MCF 10A (cell line): Measurements from ENCODE around the gene TULP3. TPM values are rescaled to one million over a fixed set of nuclear protein-coding genes. Genes with fewer than 3 reads are reported as not detected.

Source experiments
- BruUV-seq: library from RNA; stranded (reverse); fragments of 400-500 nt; replicated peaks from 2 replicates; lab custom pipeline; 2021; lab: Mats Ljungman, UMichigan
- CTCF ChIA-PET: fragments of 300-600 bp; sonication (Branson Sonifier 250); formaldehyde crosslinking; extraction: SDS; loops from one replicate; lab custom pipeline; 2021; ENCODE audit warnings: antibody characterized with exemption, inconsistent platforms; lab: Yijun Ruan, JAX
- POLR2A ChIA-PET: fragments of 300-600, 350-650 bp; sonication (Branson Sonifier 250); formaldehyde crosslinking; extraction: SDS; loops from one replicate; lab custom pipeline; 2020; ENCODE audit warnings: antibody characterized with exemption, inconsistent platforms; lab: Yijun Ruan, JAX
- DNase-seq: peaks from one replicate; pipeline ENCODE4 v3.0.0-alpha.2; 2018; ENCODE audit not compliant: unreplicated experiment
- H3K27ac Mint-ChIP-seq: one replicate; pipeline ENCODE4 v1.8.0; 2022; ENCODE audit warnings: mild to moderate bottlenecking, low read depth, mixed read lengths; ENCODE audit not compliant: unreplicated experiment
- H3K27me3 Mint-ChIP-seq: one replicate; pipeline ENCODE4 v1.8.0; 2022; ENCODE audit warnings: mixed read lengths; ENCODE audit not compliant: insufficient read depth, unreplicated experiment
- H3K36me3 Mint-ChIP-seq: one replicate; pipeline ENCODE4 v1.8.0; 2022; ENCODE audit warnings: mild to moderate bottlenecking, moderate library complexity, mixed read lengths; ENCODE audit not compliant: insufficient read depth, unreplicated experiment
- H3K4me1 Mint-ChIP-seq: one replicate; pipeline ENCODE4 v1.8.0; 2022; ENCODE audit warnings: mixed read lengths; ENCODE audit not compliant: insufficient read depth, unreplicated experiment
- H3K4me3 Mint-ChIP-seq: one replicate; pipeline ENCODE4 v1.8.0; 2022; ENCODE audit warnings: mild to moderate bottlenecking, moderate library complexity, mixed read lengths; ENCODE audit not compliant: unreplicated experiment
- H3K9me3 Mint-ChIP-seq: one replicate; pipeline ENCODE4 v1.8.0; 2022; ENCODE audit warnings: mixed read lengths; ENCODE audit not compliant: unreplicated experiment
- CTCF ChIP-seq: fragments of 200-600 bp; IDR thresholded peaks from one replicate; pipeline ENCODE4 v1.8.0; 2022; ENCODE audit warnings: antibody characterized with exemption, mild to moderate bottlenecking; ENCODE audit not compliant: unreplicated experiment
- intact Hi-C: fragments of 100-400 bp; cut with micrococcal nuclease; formaldehyde crosslinking; loops from 2 replicates; pipeline ENCODE4 v1.14.1; 2022
- total RNA-seq: library from RNA; stranded (reverse); gene quantifications from 2 replicates; pipeline ENCODE4 v1.2.3, GENCODE V29; 2022

Gene TULP3
- total RNA-seq, 1 experiment from 2014 or later = 36.2 TPM

GRCh38 chr12:2876431-2877046 lies 14.2 kb upstream of the TULP3 start:
- intact Hi-C loops = loop anchor here (1.0 kb wide), 1 partner anchor 9 kb away; no protein-coding TSS in a partner anchor

DNA sequence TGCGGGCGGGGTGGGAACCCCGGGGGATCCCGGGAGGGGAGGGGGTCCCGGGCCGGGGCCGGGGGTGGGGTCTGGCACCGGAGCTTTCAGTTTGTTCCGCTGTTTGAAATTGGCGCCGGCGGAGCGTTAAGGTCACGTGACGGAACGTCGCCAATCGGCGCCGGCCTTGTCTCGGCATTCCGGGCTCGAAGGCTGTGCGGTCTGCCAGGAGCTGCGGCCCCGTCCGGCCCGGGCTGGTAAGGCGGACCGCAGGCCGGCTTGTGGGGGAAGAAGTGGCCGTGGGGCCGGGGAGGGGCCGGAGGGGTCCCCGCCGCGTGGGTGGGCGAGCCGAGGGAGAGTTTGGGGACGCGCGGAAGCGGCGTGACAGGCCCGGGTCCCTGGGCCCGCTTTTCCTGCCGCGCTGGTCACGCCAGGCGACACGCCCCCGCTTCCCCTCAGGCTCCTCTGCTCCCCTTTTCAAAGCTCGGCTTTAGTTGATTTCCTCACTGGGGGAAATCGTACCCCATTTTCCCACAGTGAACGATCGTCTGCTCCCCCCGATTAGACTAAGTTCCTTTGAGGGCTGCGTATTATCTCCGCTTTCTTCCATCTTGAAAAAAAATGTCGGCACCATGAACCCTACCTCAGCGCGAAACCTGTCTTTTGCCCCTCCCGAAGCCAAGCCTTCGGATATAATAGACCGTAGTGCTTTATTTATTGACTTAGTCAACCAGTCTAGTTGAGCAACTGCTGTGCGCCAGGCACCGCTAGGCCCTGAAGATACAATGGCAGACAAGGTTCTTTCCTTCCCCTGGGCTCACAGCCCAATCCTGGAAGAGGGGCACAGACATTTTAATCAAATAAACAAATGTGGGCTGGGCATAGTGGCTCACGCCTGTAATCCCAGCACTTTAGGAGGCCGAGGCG lies 13.4 kb upstream of the TULP3 start, which contains the start of the genes FOXM1 and RHNO1:
FOXM1 (minus strand) TSS at position 128 of the 906 bp plus-strand sequence. CDS start 2,696 bp downstream, outside the sequence.
RHNO1 (plus strand) TSS at position 177 of the 906 bp plus-strand sequence. CDS start 8,144 bp downstream, outside the sequence.
- TSS peak; percentile 80 for BruUV-seq
- peak; percentile 86 for DNase-seq
- Mint-ChIP-seq H3K36me3 (peaks cover 24% of the 10 kb centered on the region), H3K9me3 (no peaks in the 10 kb centered on the region), H3K27ac (peak within 1 kb of the TSS; percentile 98), H3K27me3 (no peaks in the 10 kb centered on the region), H3K4me3 (peak within 1 kb of the TSS; percentile 97), H3K4me1 (peaks cover 23% of the 10 kb centered on the region)
- intact Hi-C loops = loop anchor here (1.0 kb wide), 1 partner anchor 8 kb away; no protein-coding TSS in a partner anchor
- ChIA-PET CTCF (interaction anchor here (0.6 to 2.7 kb wide), 3 partner anchors 63 to 1684 kb away, joined by 4 to 9 read pairs (median 6); no protein-coding TSS in a partner anchor), POLR2A (interaction anchor here (0.6 to 2.7 kb wide), 18 partner anchors 10 to 291 kb away, joined by 3 to 29 read pairs (median 4); partner anchors contain the start of genes FKBP4, TEAD4 and TULP3)
- TF ChIP-seq CTCF = no peak

More at GRCh38 chr12:2876431-2877046, 14.2 kb upstream of the TULP3 start:
- Mint-ChIP-seq H3K27me3 (no peaks in the 10 kb centered on the region), H3K4me3 (peak overlapping the region; percentile 97), H3K36me3 (peaks cover 24% of the 10 kb centered on the region), H3K4me1 (peaks cover 23% of the 10 kb centered on the region), H3K9me3 (no peaks in the 10 kb centered on the region), H3K27ac (peak overlapping the region; percentile 98)
- ChIA-PET POLR2A (interaction anchor here (0.8 to 2.7 kb wide), 10 partner anchors 11 to 292 kb away, joined by 3 to 29 read pairs (median 4); partner anchors contain the start of gene TULP3), CTCF (interaction anchor here (2.7 kb wide), 1 partner anchor 157 kb away, joined by 9 read pairs; no protein-coding TSS in a partner anchor)
- peak; percentile 20 for DNase-seq
- no peak for TF ChIP-seq CTCF
- BruUV-seq = no TSS peak

GRCh38 chr12:2877953-2878732 lies 12.5 kb upstream of the TULP3 start:
- POLR2A ChIA-PET = interaction anchor here (0.5 to 2.7 kb wide), 16 partner anchors 9 to 986 kb away, joined by 3 to 29 read pairs (median 3); partner anchors contain the start of genes FKBP4, TEAD4 and TULP3
- Mint-ChIP-seq H3K4me3 (peak overlapping the region; percentile 97), H3K27me3 (no peaks in the 10 kb centered on the region), H3K36me3 (peaks cover 24% of the 10 kb centered on the region), H3K4me1 (peaks cover 23% of the 10 kb centered on the region), H3K27ac (peak overlapping the region; percentile 98), H3K9me3 (no peaks in the 10 kb centered on the region)
- peak; percentile 36 for DNase-seq
- no TSS peak for BruUV-seq
- intact Hi-C loops = loop anchor here (1.0 kb wide), 1 partner anchor 7 kb away; no protein-coding TSS in a partner anchor
- no peak for TF ChIP-seq CTCF
- CTCF ChIA-PET = interaction anchor here (0.6 to 2.7 kb wide), 6 partner anchors 10 to 1683 kb away, joined by 3 to 9 read pairs (median 6); no protein-coding TSS in a partner anchor
